ENCODE data around the gene FCAMR.

- no peak for TF ChIP-seq CTCF (IDR thresholded peaks at IDR 0.05 in 4 of 5, conservative IDR thresholded peaks at IDR 0.05 in 1 of 5)
- no peak for TF ChIP-seq POLR2A (IDR thresholded peaks at IDR 0.05)
Measured at GRCh38 chr1:207013321-207014085, 43.2 kb upstream of the FCAMR start.

Data from gastrocnemius medialis (tissue), 4 donors.